AG09309 (cell line): ENCODE measurements around the gene NAB2.

Source experiments
- DNase-seq: peaks from one replicate; pipeline ENCODE4 v3.0.0-alpha.2; 2010; ENCODE audit warnings: low read depth
- H3K4me3 ChIP-seq: 2 replicates; pipeline ENCODE4 v1.5.1; 2011; ENCODE audit warnings: mild to moderate bottlenecking, low read depth, low read length, moderate library complexity; ENCODE audit not compliant: control insufficient read depth
- TF ChIP-seq, protein P1 (sequence below): IDR thresholded peaks from 2 replicates; pipeline ENCODE4 v1.5.1; 2011; ENCODE audit warnings: mild to moderate bottlenecking, low read depth, low read length, inconsistent platforms; ENCODE audit not compliant: insufficient read depth, control insufficient read depth; ENCODE audit errors: missing control alignments

The NAB2 gene

DNA sequence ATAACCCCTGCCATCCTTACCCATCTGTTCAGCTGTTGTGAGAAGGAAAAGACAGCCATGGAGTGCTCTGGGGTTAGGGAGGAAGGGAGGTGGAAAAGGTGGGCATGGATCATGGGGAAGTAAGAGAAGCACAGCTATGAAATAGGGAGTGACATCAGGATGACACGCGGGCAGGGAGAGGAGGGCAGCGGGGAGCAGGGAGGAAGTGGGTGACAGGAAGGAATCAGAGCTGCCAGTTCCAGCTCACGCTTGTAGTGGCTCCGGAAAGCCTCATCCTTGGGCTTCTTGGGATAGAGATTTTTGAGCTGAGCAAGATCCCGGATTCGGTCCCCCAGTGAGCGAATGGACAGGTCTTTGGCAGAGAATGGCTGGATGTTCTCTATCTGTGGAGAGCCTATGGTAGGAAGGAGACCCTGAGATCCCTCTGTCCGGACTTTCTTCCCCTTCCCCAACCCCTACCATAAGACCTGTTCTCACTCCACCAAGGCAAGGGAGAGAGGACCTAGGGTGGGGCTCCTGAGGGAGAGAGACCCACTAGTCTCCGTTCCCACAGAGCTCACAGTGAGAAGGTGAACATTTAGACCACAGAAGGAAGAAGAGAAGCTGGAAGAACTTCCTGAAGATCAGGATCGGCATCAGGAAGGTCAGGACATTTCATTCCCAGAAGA is 10.3 kb downstream of the NAB2 start:
- H3K4me3 ChIP-seq = no peak overlapping the region
- DNase-seq = no peak
- TF ChIP-seq, protein P1, sequence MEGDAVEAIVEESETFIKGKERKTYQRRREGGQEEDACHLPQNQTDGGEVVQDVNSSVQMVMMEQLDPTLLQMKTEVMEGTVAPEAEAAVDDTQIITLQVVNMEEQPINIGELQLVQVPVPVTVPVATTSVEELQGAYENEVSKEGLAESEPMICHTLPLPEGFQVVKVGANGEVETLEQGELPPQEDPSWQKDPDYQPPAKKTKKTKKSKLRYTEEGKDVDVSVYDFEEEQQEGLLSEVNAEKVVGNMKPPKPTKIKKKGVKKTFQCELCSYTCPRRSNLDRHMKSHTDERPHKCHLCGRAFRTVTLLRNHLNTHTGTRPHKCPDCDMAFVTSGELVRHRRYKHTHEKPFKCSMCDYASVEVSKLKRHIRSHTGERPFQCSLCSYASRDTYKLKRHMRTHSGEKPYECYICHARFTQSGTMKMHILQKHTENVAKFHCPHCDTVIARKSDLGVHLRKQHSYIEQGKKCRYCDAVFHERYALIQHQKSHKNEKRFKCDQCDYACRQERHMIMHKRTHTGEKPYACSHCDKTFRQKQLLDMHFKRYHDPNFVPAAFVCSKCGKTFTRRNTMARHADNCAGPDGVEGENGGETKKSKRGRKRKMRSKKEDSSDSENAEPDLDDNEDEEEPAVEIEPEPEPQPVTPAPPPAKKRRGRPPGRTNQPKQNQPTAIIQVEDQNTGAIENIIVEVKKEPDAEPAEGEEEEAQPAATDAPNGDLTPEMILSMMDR = no peak

DNA sequence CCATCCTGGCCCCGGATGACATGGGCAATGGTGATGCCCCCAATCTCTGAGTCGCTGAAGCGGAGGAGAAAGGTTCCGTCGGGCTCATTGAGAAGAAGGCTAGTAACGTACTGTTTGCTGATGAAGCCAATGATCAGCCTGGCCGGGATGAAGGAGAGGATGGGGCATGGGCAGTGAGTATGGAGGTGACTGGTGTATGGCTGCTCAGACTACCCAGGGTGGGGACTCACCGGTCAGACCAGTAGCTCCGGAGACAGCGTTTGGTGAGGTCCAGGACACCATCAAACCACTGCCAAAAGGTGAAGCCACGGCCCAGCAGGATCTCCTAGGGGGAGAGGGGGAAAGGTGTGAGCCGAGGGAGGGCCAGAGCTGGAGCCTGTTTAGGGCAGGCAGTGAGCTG is 10.9 kb downstream of the NAB2 start:
- TF ChIP-seq, protein P1 = no peak
- no peak overlapping the region for H3K4me3 ChIP-seq
- no peak for DNase-seq

DNA sequence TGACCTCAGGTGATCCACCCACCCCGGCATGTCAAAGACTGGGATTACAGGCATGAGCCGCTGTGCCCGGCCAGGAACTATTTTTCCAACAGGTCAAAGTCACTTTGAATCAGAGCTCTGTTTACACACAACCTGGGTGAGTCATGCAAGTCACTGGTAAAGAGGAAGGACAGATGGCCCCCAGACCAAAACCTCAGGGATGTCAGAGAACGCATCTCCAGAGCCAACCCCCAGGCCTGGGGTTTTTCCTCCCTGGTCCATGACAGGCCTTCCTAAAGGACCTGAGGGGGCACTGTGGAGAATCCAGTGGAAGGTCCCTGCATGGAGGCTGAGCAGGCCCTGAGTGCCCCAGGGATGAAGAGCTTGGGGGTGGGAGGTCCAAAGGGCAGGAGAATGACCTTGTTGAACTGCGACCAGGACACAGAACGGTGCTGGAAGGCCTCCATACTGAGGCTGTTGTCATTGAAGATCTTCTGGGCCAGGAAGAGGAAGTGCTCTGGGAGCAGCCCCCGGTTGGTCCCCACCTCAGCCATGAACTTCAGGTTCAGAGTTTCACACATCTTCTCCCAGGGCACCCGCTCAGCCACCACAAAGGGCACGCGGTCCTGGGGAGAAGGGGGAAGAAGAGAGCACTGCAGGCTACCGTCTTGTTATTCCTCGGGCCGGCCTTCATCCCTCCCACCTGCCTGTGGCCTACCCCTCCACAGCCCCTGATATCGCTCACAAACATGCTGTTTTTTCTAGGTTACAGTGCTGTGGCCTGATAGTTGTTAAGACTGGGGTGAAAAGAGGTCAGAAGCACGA is 13.2 kb downstream of the NAB2 start:
- H3K4me3 ChIP-seq = no peak overlapping the region
- DNase-seq = no peak
- TF ChIP-seq, protein P1 = no peak

DNA sequence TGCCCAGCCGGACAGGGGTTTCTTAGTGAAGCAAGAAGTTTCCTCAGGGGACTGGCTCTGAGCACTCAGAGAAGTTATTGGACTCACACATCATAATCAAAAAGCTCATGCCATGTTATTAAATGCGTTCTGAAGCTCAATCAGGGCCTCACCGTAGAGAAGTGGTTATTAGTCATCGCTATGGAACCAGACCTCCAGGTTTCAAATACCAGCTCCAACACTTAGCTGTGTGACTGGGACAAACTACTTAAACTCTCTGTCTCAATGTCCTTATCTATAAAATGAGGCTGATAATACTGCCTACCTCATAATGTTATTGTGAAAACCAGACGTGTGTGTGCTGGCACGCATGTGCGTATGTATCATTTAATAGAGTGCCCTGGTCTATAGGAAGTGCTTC is 14.9 kb downstream of the NAB2 start:
- TF ChIP-seq, protein P1 = no peak
- no peak for DNase-seq
- no peak overlapping the region for H3K4me3 ChIP-seq

DNA sequence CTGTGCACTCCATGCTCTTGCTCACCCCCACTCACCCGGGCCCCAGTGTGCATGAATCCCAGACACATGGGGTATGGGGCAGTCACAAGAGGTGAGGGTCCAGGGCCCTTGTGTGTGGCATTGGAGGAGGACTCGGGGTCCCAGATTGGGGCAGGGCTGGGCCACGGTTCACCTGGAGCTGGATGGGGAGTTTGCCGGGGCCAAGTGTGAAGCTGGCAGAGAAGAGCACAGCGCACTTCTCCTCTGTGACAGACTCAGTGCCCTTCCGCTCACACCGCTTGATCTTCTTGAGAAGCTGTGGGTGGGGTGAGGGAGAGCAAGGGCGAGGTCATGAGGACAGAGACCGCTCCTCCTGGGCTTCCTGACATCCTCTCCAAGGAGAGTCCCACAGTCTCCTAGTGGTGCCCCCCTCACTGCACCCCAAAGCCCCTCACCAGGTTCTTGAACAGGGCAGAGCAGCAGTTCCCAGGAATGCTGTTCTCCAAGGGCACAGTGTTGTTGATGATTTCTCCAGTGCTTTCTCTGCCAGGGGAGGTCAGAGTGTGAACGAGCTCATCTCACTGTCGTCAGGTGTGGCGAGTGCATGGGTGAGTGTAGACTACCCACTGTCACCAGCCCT is 15.5 kb downstream of the NAB2 start:
- H3K4me3 ChIP-seq = no peak overlapping the region
- DNase-seq = no peak
- TF ChIP-seq, protein P1 = no peak

DNA sequence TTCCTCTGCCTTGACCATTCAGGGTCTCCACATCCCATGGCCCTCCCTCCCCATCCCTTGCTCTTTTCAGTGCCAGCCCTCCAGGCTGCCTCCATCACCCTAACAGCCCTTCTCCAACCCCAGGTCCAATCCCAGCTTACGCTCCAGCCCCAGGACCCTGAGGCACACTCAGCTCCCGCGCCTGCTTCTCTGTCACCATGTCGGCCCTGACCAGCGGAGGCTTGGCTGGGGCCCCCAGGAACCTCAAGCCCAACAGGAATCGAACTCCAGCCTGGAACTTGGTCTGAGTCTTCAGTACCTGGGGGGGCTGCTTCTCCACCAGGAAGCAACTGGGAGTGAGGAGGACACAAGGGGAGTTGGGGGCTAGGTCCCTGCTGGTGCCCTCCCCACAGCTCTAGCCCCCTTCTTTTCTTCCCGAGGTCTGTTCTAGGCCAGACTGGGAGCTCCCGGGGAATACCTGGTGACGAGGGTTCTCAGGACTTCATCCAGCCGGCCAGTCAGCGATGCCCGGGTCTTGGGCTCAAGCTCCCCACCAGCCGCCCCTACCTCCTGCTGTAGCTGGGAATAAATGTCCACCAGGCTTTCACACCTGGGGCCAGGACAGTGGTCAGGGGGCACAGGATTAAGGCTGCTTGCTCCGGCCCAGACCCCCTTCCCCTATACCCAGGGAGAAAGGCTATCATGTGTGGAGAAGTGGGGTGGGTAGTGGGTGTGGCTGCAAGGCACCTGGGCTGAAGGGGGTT is 16.3 kb downstream of the NAB2 start:
- H3K4me3 ChIP-seq = no peak overlapping the region
- TF ChIP-seq, protein P1 = no peak
- no peak for DNase-seq
